H1 (cell line): ENCODE data around the gene MAP4K5. TPM values are rescaled to one million over a fixed set of nuclear protein-coding genes. Genes with fewer than 3 reads are reported as not detected.

Source experiments
- CTCF ChIA-PET: fragments of 300-600 bp; sonication (Branson Sonifier 250); formaldehyde crosslinking; loops from one replicate; lab custom pipeline; 2021; ENCODE audit not compliant: partially characterized antibody; lab: Charles Lee
- POLR2A ChIA-PET: fragments of 300-600 bp; sonication (Branson Sonifier 250); formaldehyde crosslinking; loops from one replicate; lab custom pipeline; 2021; ENCODE audit warnings: inconsistent platforms; ENCODE audit not compliant: partially characterized antibody; lab: Charles Lee
- DNase-seq, 2 experiments: peaks; one replicate each; pipeline versions ENCODE4 v3.0.0 to v3.0.0-alpha.2; 2010 to 2022; ENCODE audit warnings: low spot score in 2 of 2, low read depth in 1 of 2, mixed read lengths in 1 of 2
- FAIRE-seq: peaks from 2 replicates; lab custom pipeline; 2011; peaks lifted over from hg19 to GRCh38; lab: Jason Lieb, UNC
- H2AFZ ChIP-seq: 2 replicates; pipeline ENCODE4 v1.8.1; 2012; ENCODE audit warnings: low read length, inconsistent platforms
- H2AK5ac ChIP-seq: 2 replicates; pipeline ENCODE4 v1.6.1; 2013; ENCODE audit warnings: low read depth, low read length
- H2BK120ac ChIP-seq: replicated peaks from 2 replicates; pipeline ENCODE3; 2013; ENCODE audit warnings: low read depth, low read length, inconsistent platforms
- H2BK12ac ChIP-seq: 2 replicates; pipeline ENCODE4 v1.6.1; 2013; ENCODE audit warnings: low read depth, low read length
- H2BK15ac ChIP-seq: 2 replicates; pipeline ENCODE4 v1.6.1; 2013; ENCODE audit warnings: low read length
- H2BK20ac ChIP-seq: 2 replicates; pipeline ENCODE4 v1.6.1; 2013; ENCODE audit warnings: low read length
- H2BK5ac ChIP-seq: 2 replicates; pipeline ENCODE4 v1.6.1; 2013; ENCODE audit warnings: low read depth, low read length
- H3K14ac ChIP-seq: 2 replicates; pipeline ENCODE4 v1.6.1; 2013; ENCODE audit warnings: inconsistent platforms; ENCODE audit not compliant: insufficient read length
- H3K18ac ChIP-seq: 2 replicates; pipeline ENCODE4 v1.6.1; 2013; ENCODE audit warnings: low read length; ENCODE audit errors: extremely low read depth
- H3K23ac ChIP-seq: 2 replicates; pipeline ENCODE4 v1.6.1; 2013; ENCODE audit warnings: inconsistent platforms; ENCODE audit not compliant: insufficient read length
- H3K23me2 ChIP-seq: 2 replicates; pipeline ENCODE4 v1.6.1; 2013; ENCODE audit warnings: low read depth, low read length
- H3K27ac ChIP-seq: 2 replicates; pipeline ENCODE4 v1.6.1; 2011; ENCODE audit warnings: low read depth, low read length, inconsistent platforms
- H3K27me3 ChIP-seq, 4 experiments: replicated peaks in 1 of 4; 1 replicate in 1 of 4; 2 replicates in 3 of 4; pipeline versions ENCODE4 v1.6.1 to v1.8.1; 2011 to 2013; ENCODE audit warnings: low read length in 3 of 4, mild to moderate bottlenecking in 3 of 4, inconsistent platforms in 2 of 4, mixed read lengths in 2 of 4, moderate library complexity in 1 of 4; ENCODE audit not compliant: control insufficient read depth in 3 of 4, insufficient read depth in 3 of 4; ENCODE audit errors: extremely low read depth in 1 of 4
- H3K36me3 ChIP-seq, 4 experiments: 2 replicates each; pipeline versions ENCODE4 v1.6.1 to v1.8.1; 2011 to 2013; ENCODE audit warnings: mild to moderate bottlenecking in 4 of 4, low read length in 3 of 4, moderate library complexity in 2 of 4, control low read depth in 1 of 4, inconsistent platforms in 1 of 4; ENCODE audit not compliant: insufficient read depth in 4 of 4, control insufficient read depth in 2 of 4
- H3K4ac ChIP-seq: replicated peaks from 2 replicates; pipeline ENCODE3; 2013; ENCODE audit warnings: low read length, low read depth, mixed read lengths, inconsistent platforms; ENCODE audit not compliant: insufficient read length
- H3K4me1 ChIP-seq, 4 experiments: replicated peaks in 1 of 4; 1 replicate in 1 of 4; 2 replicates in 3 of 4; pipeline versions ENCODE4 v1.6.1 to v1.8.1; 2011 to 2013; ENCODE audit warnings: low read length in 3 of 4, inconsistent platforms in 2 of 4, mixed read lengths in 1 of 4; ENCODE audit not compliant: insufficient read depth in 4 of 4, control insufficient read depth in 3 of 4
- H3K4me2 ChIP-seq, 2 experiments: 2 replicates each; pipeline versions ENCODE4 v1.6.1 to v1.8.1; 2011 to 2013; ENCODE audit warnings: low read depth in 2 of 2, low read length in 2 of 2, control low read depth in 1 of 2, inconsistent platforms in 1 of 2, mild to moderate bottlenecking in 1 of 2; ENCODE audit not compliant: insufficient read depth in 1 of 2
- H3K4me3 ChIP-seq, 4 experiments: fragments of 200-600, 300-600 bp in 1 of 4; sonication (generic), shearing (Covaris generic), sonication (Bioruptor Twin) in 1 of 4; 2 replicates each; pipeline versions ENCODE4 v1.5.1 to v1.8.1; 2011 to 2016; ENCODE audit warnings: low read length in 4 of 4, low read depth in 3 of 4, control low read depth in 2 of 4, inconsistent platforms in 2 of 4, mild to moderate bottlenecking in 2 of 4, mixed read lengths in 1 of 4, moderate library complexity in 1 of 4; ENCODE audit not compliant: insufficient read depth in 2 of 4; ENCODE audit errors: extremely low read depth in 1 of 4
- H3K56ac ChIP-seq: replicated peaks from 2 replicates; pipeline ENCODE3; 2013; ENCODE audit warnings: low read depth, mild to moderate bottlenecking, mixed read lengths, low read length, inconsistent platforms; ENCODE audit not compliant: insufficient read length
- H3K79me1 ChIP-seq: 2 replicates; pipeline ENCODE4 v1.6.1; 2013; ENCODE audit warnings: low read depth, low read length, control low read depth
- H3K79me2 ChIP-seq, 2 experiments: 2 replicates each; pipeline versions ENCODE4 v1.6.1 to v1.8.1; 2012 to 2013; ENCODE audit warnings: low read length in 2 of 2, mild to moderate bottlenecking in 2 of 2, inconsistent platforms in 1 of 2; ENCODE audit not compliant: insufficient read depth in 2 of 2, control insufficient read depth in 1 of 2
- H3K9ac ChIP-seq, 4 experiments: replicated peaks in 1 of 4; 1 replicate in 1 of 4; 2 replicates in 3 of 4; pipeline versions ENCODE4 v1.6.1 to v1.8.1; 2011 to 2013; ENCODE audit warnings: low read depth in 3 of 4, low read length in 3 of 4, control low read depth in 2 of 4, mild to moderate bottlenecking in 2 of 4, moderate library complexity in 2 of 4, inconsistent platforms in 1 of 4; ENCODE audit errors: extremely low read depth in 1 of 4
- H3K9me3 ChIP-seq, 2 experiments: 2 replicates each; pipeline versions ENCODE4 v1.6.1 to v1.8.1; 2012 to 2013; ENCODE audit warnings: mild to moderate bottlenecking in 2 of 2, moderate library complexity in 2 of 2, control low read depth in 1 of 2, inconsistent platforms in 1 of 2, low read depth in 1 of 2, low read length in 1 of 2, mixed read lengths in 1 of 2; ENCODE audit not compliant: insufficient read depth in 2 of 2
- H4K20me1 ChIP-seq, 2 experiments: replicated peaks in 1 of 2; 2 replicates each; pipeline versions ENCODE3 to v1.8.1; 2011 to 2013; ENCODE audit warnings: inconsistent platforms in 2 of 2, low read length in 2 of 2, mild to moderate bottlenecking in 1 of 2; ENCODE audit not compliant: insufficient read depth in 2 of 2, control insufficient read depth in 1 of 2
- H4K5ac ChIP-seq: 2 replicates; pipeline ENCODE4 v1.6.1; 2013; ENCODE audit warnings: low read length, low read depth, mixed read lengths, inconsistent platforms; ENCODE audit not compliant: insufficient read length
- H4K8ac ChIP-seq: 2 replicates; pipeline ENCODE4 v1.8.0; 2013; ENCODE audit warnings: mild to moderate bottlenecking, moderate library complexity, low read length, inconsistent platforms; ENCODE audit not compliant: insufficient read depth; ENCODE audit errors: extremely low read depth
- H4K91ac ChIP-seq: replicated peaks from 2 replicates; pipeline ENCODE3; 2013; ENCODE audit warnings: low read length, mixed read lengths, inconsistent platforms; ENCODE audit not compliant: insufficient read length
- CHD2 ChIP-seq: IDR thresholded peaks from 2 replicates; pipeline ENCODE4 v1.6.1; 2012; ENCODE audit warnings: low read length, improper control_type of control experiment
- EZH2 ChIP-seq: fragments of 200-600 bp; sonication (generic); IDR thresholded peaks from 2 replicates; pipeline ENCODE4 v1.7.1; 2012; ENCODE audit warnings: low read depth, mild to moderate bottlenecking, moderate library complexity, low read length, inconsistent platforms; ENCODE audit not compliant: severe bottlenecking
- GTF2F1 ChIP-seq: IDR thresholded peaks from 2 replicates; pipeline ENCODE4 v1.6.1; 2012; ENCODE audit warnings: low read depth, low read length, improper control_type of control experiment, borderline replicate concordance
- HDAC2 ChIP-seq, 2 experiments: fragments of 300-600 bp in 1 of 2; sonication (generic) in 1 of 2; IDR thresholded peaks; 2 replicates each; pipeline ENCODE4 v1.6.1; 2011 to 2012; ENCODE audit warnings: low read depth in 2 of 2, low read length in 2 of 2, mild to moderate bottlenecking in 2 of 2, moderate library complexity in 2 of 2, borderline replicate concordance in 1 of 2, inconsistent platforms in 1 of 2
- HDAC6 ChIP-seq: IDR thresholded peaks from one replicate; pipeline ENCODE4 v1.7.1; 2012; ENCODE audit warnings: low read depth, mild to moderate bottlenecking, inconsistent platforms, low read length, moderate library complexity
- KDM4A ChIP-seq: IDR thresholded peaks from one replicate; pipeline ENCODE4 v1.7.1; 2012; ENCODE audit warnings: low read depth, mild to moderate bottlenecking, moderate library complexity, low read length, inconsistent platforms; ENCODE audit not compliant: severe bottlenecking
- KDM5A ChIP-seq: fragments of 200-600 bp; IDR thresholded peaks from 2 replicates; pipeline ENCODE4 v1.7.1; 2012; ENCODE audit warnings: mild to moderate bottlenecking, low read length, inconsistent platforms, mixed read lengths
- POLR2A ChIP-seq, 2 experiments: IDR thresholded peaks; 1 replicate in 1 of 2; 2 replicates in 1 of 2; pipeline ENCODE4 v1.6.1; 2011; ENCODE audit warnings: low read depth in 2 of 2, low read length in 2 of 2, mild to moderate bottlenecking in 2 of 2; ENCODE audit errors: control extremely low read depth in 1 of 2
- POU5F1 ChIP-seq: IDR thresholded peaks from 2 replicates; pipeline ENCODE4 v1.6.1; 2011; ENCODE audit warnings: low read depth, mild to moderate bottlenecking, low read length, moderate library complexity
- SAP30 ChIP-seq: fragments of 300-600 bp; sonication (generic); IDR thresholded peaks from 2 replicates; pipeline ENCODE4 v1.7.1; 2012; ENCODE audit warnings: low read length, moderate library complexity, mild to moderate bottlenecking, inconsistent platforms; ENCODE audit not compliant: insufficient read depth, insufficient replicate concordance
- SP4 ChIP-seq: IDR thresholded peaks from 2 replicates; pipeline ENCODE4 v1.6.1; 2012; ENCODE audit warnings: low read length, inconsistent platforms
- TAF1 ChIP-seq: IDR thresholded peaks from 2 replicates; pipeline ENCODE4 v1.6.1; 2011; ENCODE audit warnings: mild to moderate bottlenecking, low read depth, low read length
- WGBS, 2 experiments: shearing (Covaris generic) in 1 of 2; methylation state at CpG; one replicate each; pipeline versions ENCODE4 v1.1.6 to v1.1.7; 2013 to 2015; ENCODE audit warnings: low lambda C conversion rate in 2 of 2, mixed read lengths in 2 of 2, inconsistent platforms in 1 of 2, low coverage in 1 of 2, missing lambda C conversion rate in 1 of 2; ENCODE audit not compliant: insufficient replicate concordance in 2 of 2, insufficient coverage in 1 of 2, insufficient read length in 1 of 2; ENCODE audit errors: extremely low coverage in 1 of 2, missing lambda C conversion rate in 1 of 2; 5-methylcytosine and 5-hydroxymethylcytosine counted together
- polyA plus RNA-seq, 7 experiments: library from polyadenylated mRNA; depleted of rRNA in 3 of 7; stranded (reverse) in 5 of 7; unstranded in 2 of 7; fragments of >200 nt in 5 of 7; fragments of 200-250 nt in 2 of 7; gene quantifications; 1 replicate in 5 of 7; 2 replicates in 1 of 7; 4 replicates in 1 of 7; pipeline versions ENCODE4 v1.2.1 to v1.2.3, GENCODE V29; 2011 to 2013; ENCODE audit warnings: missing spikeins in 2 of 7, mixed read lengths in 2 of 7
- total RNA-seq: library from RNA; stranded (reverse); fragmentation: NEBNext Ultra II Directional; extraction: Animal tissue kit (Norgen Biotek cat#: 25700); gene quantifications from 2 replicates; pipeline ENCODE4 v1.2.1, GENCODE V29; 2021

MAP4K5 gene
- total and polyA plus RNA-seq, 2 of the 8 experiments (the other 6 are each of a cell fraction or from before 2014, with no cell fraction given) = 7.6 to 34.5 TPM

- Histone ChIP-seq H2BK120ac (no peak overlapping the region), H3K4ac (no peak overlapping the region), H4K91ac (no peak overlapping the region), H3K79me1 (no peaks in the 10 kb centered on the region), H2BK20ac (no peak overlapping the region), H3K4me1 (peaks cover 0 to 3% (median 1%) of the 10 kb centered on the region in 4 experiments; a peak in 1 of 7 replicates), H3K9ac (no peak overlapping the region), H2AFZ (no peak overlapping the region), H3K27ac (no peak overlapping the region), H3K36me3 (no peaks in the 10 kb centered on the region), H3K4me3 (no peak overlapping the region), H2BK12ac (no peak overlapping the region), H3K56ac (no peak overlapping the region), H2AK5ac (no peak overlapping the region), H4K20me1 (no peaks in the 10 kb centered on the region), H2BK5ac (no peak overlapping the region), H3K9me3 (no peaks in the 10 kb centered on the region), H3K18ac (no peak overlapping the region), H4K8ac (no peak overlapping the region), H3K27me3 (peaks cover 0 to 3% (median 1%) of the 10 kb centered on the region in 4 experiments; a peak in 3 of 7 replicates), H2BK15ac (no peak overlapping the region), H3K23me2 (peaks cover 12% of the 10 kb centered on the region), H3K14ac (no peak overlapping the region), H3K4me2 (no peak overlapping the region), H3K79me2 (no peaks in the 10 kb centered on the region), H3K23ac (no peak overlapping the region), H4K5ac (no peak overlapping the region)
- ChIA-PET CTCF (interaction anchor here (1.0 to 2.8 kb wide), 2 partner anchors 57 to 215 kb away, joined by 3 to 8 read pairs; no protein-coding TSS in a partner anchor), POLR2A (no interaction called here)
- FAIRE-seq = no peak
- no peak for DNase-seq
- WGBS, 2 experiments = 82% methylated on average over 1 of the region's 1 CpG; no CpG with 5 or more reads in 1 of the 2 experiments
- TF ChIP-seq POLR2A (IDR thresholded peaks at IDR 0.05; ENCODE audit: control extremely low read depth in 1 of 2, low read depth in 2 of 2, low read length in 2 of 2) = no peak
- TF ChIP-seq EZH2 = no peak
- no peak for TF ChIP-seq SP4
- no peak for TF ChIP-seq CHD2
- TF ChIP-seq HDAC2 (IDR thresholded peaks at IDR 0.05; ENCODE audit: borderline replicate concordance in 1 of 2, low read depth in 2 of 2, low read length in 2 of 2) = no peak
- TF ChIP-seq SAP30 = no peak
- no peak for TF ChIP-seq TAF1
- TF ChIP-seq KDM5A = no peak
- no peak for TF ChIP-seq POU5F1
- TF ChIP-seq KDM4A = no peak
- no peak for TF ChIP-seq HDAC6
- no peak for TF ChIP-seq GTF2F1
Measured at GRCh38 chr14:50562841-50563240, 30.5 kb upstream of the MAP4K5 start.
